MV-4-11 (cell line): Measurements from ENCODE around the gene LALBA.
"Not testable (repeated sequence)": the region's sequence is repeated elsewhere in the genome, so short reads cannot be mapped to it uniquely, and the experiment has no call there.

ENCODE experiments used
- DNase-seq: peaks from one replicate; lab custom pipeline; 2025; lab: John Stamatoyannopoulos, UW

LALBA gene

GRCh38 chr12:48527891-48528670 lies 41.8 kb downstream of the LALBA start:
- DNase-seq, result no peak

- no peak for DNase-seq
These were observed 44.5 kb downstream of the LALBA start, which contains the start of gene OR8S1 for GRCh38 chr12:48525332-48525731. Gene OR8S1, plus strand, starts transcription at chr12:48525632. Its CDS starts 0 bp downstream, at chr12:48525632.

GRCh38 chr12:48520381-48520780 lies 49.5 kb downstream of the LALBA start:
- not testable (repeated sequence) for DNase-seq
